H9 (cell line): ENCODE results near the gene EDARADD. TPM values are rescaled to one million over a fixed set of nuclear protein-coding genes. Genes with fewer than 3 reads are reported as not detected.

Source experiments
- DNase-seq: peaks from one replicate; pipeline ENCODE4 v3.0.0-alpha.2; 2017
- H2AFZ ChIP-seq: one replicate; pipeline ENCODE4 v1.6.1; 2013; ENCODE audit warnings: mild to moderate bottlenecking, low read length, control low read depth, moderate library complexity
- H2AK5ac ChIP-seq: 2 replicates; pipeline ENCODE4 v1.6.1; 2013; ENCODE audit warnings: low read length, control low read depth, mixed read lengths; ENCODE audit not compliant: insufficient read length
- H2BK120ac ChIP-seq: one replicate; pipeline ENCODE4 v1.6.1; 2013; ENCODE audit warnings: low read depth, mild to moderate bottlenecking, low read length, control low read depth, inconsistent platforms; ENCODE audit not compliant: poor library complexity, severe bottlenecking
- H2BK12ac ChIP-seq: 2 replicates; pipeline ENCODE4 v1.6.1; 2013; ENCODE audit warnings: low read length, control low read depth, mixed read lengths, low read depth; ENCODE audit not compliant: insufficient read length
- H2BK15ac ChIP-seq: 2 replicates; pipeline ENCODE4 v1.6.1; 2013; ENCODE audit warnings: low read depth, low read length, control low read depth
- H2BK20ac ChIP-seq: one replicate; pipeline ENCODE4 v1.6.1; 2013; ENCODE audit warnings: low read depth, mild to moderate bottlenecking, low read length, control low read depth, inconsistent platforms; ENCODE audit not compliant: poor library complexity, severe bottlenecking
- H2BK5ac ChIP-seq: 2 replicates; pipeline ENCODE4 v1.6.1; 2013; ENCODE audit warnings: low read length, control low read depth, mixed read lengths; ENCODE audit not compliant: insufficient read length
- H3K14ac ChIP-seq: 2 replicates; pipeline ENCODE4 v1.6.1; 2013; ENCODE audit warnings: low read length, control low read depth; ENCODE audit not compliant: insufficient read depth
- H3K18ac ChIP-seq: 2 replicates; pipeline ENCODE4 v1.6.1; 2013; ENCODE audit warnings: low read depth, mild to moderate bottlenecking, mixed read lengths, low read length, control low read depth; ENCODE audit not compliant: insufficient read length
- H3K23ac ChIP-seq: 2 replicates; pipeline ENCODE4 v1.6.1; 2013; ENCODE audit warnings: low read length, control low read depth, mixed read lengths, low read depth; ENCODE audit not compliant: insufficient read length
- H3K23me2 ChIP-seq: 2 replicates; pipeline ENCODE4 v1.6.1; 2013; ENCODE audit warnings: low read depth, mild to moderate bottlenecking, mixed read lengths, low read length, control low read depth; ENCODE audit not compliant: insufficient read length, poor library complexity, severe bottlenecking
- H3K27ac ChIP-seq: 2 replicates; pipeline ENCODE4 v1.5.1; 2013; ENCODE audit warnings: low read length, control low read depth, mixed read lengths, low read depth; ENCODE audit not compliant: insufficient read length
- H3K27me3 ChIP-seq: 2 replicates; pipeline ENCODE4 v1.6.1; 2013; ENCODE audit warnings: low read length, control low read depth, inconsistent platforms; ENCODE audit not compliant: insufficient read depth
- H3K4ac ChIP-seq: 2 replicates; pipeline ENCODE4 v1.6.1; 2013; ENCODE audit warnings: low read depth, mild to moderate bottlenecking, control low read depth, inconsistent platforms, low read length, moderate library complexity
- H3K4me1 ChIP-seq: 2 replicates; pipeline ENCODE4 v1.6.1; 2013; ENCODE audit warnings: low read length, control low read depth, inconsistent platforms; ENCODE audit not compliant: insufficient read depth
- H3K4me2 ChIP-seq: 2 replicates; pipeline ENCODE4 v1.6.1; 2013; ENCODE audit warnings: low read length, control low read depth, mixed read lengths; ENCODE audit not compliant: insufficient read length, insufficient read depth
- H3K56ac ChIP-seq: 2 replicates; pipeline ENCODE4 v1.6.1; 2013; ENCODE audit warnings: low read depth, mild to moderate bottlenecking, mixed read lengths, low read length, control low read depth; ENCODE audit not compliant: insufficient read length
- H3K79me1 ChIP-seq: 2 replicates; pipeline ENCODE4 v1.6.1; 2013; ENCODE audit warnings: low read depth, mild to moderate bottlenecking, moderate library complexity, low read length, control low read depth, inconsistent platforms; ENCODE audit not compliant: insufficient read depth, poor library complexity, severe bottlenecking
- H3K79me2 ChIP-seq: 2 replicates; pipeline ENCODE4 v1.6.1; 2013; ENCODE audit warnings: low read length, control low read depth, inconsistent platforms; ENCODE audit not compliant: insufficient read depth
- H3K9ac ChIP-seq: 2 replicates; pipeline ENCODE4 v1.6.1; 2013; ENCODE audit warnings: low read length, control low read depth, mixed read lengths; ENCODE audit not compliant: insufficient read length; ENCODE audit errors: extremely low read depth
- H3K9me3 ChIP-seq: one replicate; pipeline ENCODE4 v1.6.1; 2013; ENCODE audit warnings: low read depth, low read length, inconsistent platforms; ENCODE audit not compliant: control insufficient read depth
- H3T11ph ChIP-seq: one replicate; pipeline ENCODE4 v1.6.1; 2013; ENCODE audit warnings: mild to moderate bottlenecking, low read length, control low read depth, inconsistent platforms
- H4K20me1 ChIP-seq: one replicate; pipeline ENCODE4 v1.6.1; 2013; ENCODE audit not compliant: control insufficient read depth, insufficient read length, insufficient read depth
- H4K5ac ChIP-seq: 2 replicates; pipeline ENCODE4 v1.6.1; 2013; ENCODE audit warnings: low read depth, mild to moderate bottlenecking, mixed read lengths, low read length, control low read depth; ENCODE audit not compliant: insufficient read length
- H4K8ac ChIP-seq: replicated peaks from 2 replicates; pipeline ENCODE4 v1.6.1; 2013; ENCODE audit warnings: low read length, control low read depth, mixed read lengths, low read depth; ENCODE audit not compliant: insufficient read length
- H4K91ac ChIP-seq: 2 replicates; pipeline ENCODE4 v1.6.1; 2013; ENCODE audit warnings: low read depth, mild to moderate bottlenecking, moderate library complexity, mixed read lengths, low read length, control low read depth; ENCODE audit not compliant: insufficient read length
- H3K27ac Mint-ChIP-seq, 3 experiments: 2 replicates in 2 of 3; 3 replicates in 1 of 3; pipeline ENCODE4 v1.8.0; 2020 to 2021; ENCODE audit warnings: mixed read lengths in 3 of 3, mild to moderate bottlenecking in 1 of 3, moderate library complexity in 1 of 3
- H3K27me3 Mint-ChIP-seq: 2 replicates; pipeline ENCODE4 v1.8.0; 2021; ENCODE audit warnings: low read depth, mild to moderate bottlenecking, moderate library complexity, mixed read lengths
- H3K36me3 Mint-ChIP-seq, 3 experiments: 2 replicates in 2 of 3; 3 replicates in 1 of 3; pipeline ENCODE4 v1.8.0; 2020 to 2021; ENCODE audit warnings: low read depth in 3 of 3, mixed read lengths in 3 of 3; ENCODE audit not compliant: insufficient read depth in 1 of 3
- H3K4me1 Mint-ChIP-seq, 2 experiments: 2 replicates each; pipeline ENCODE4 v1.8.0; 2020; ENCODE audit warnings: mixed read lengths in 2 of 2
- H3K4me3 Mint-ChIP-seq, 2 experiments: 2 replicates in 1 of 2; 3 replicates in 1 of 2; pipeline ENCODE4 v1.8.0; 2020 to 2021; ENCODE audit warnings: mild to moderate bottlenecking in 2 of 2, mixed read lengths in 2 of 2, moderate library complexity in 1 of 2
- H3K9me3 Mint-ChIP-seq, 2 experiments: 2 replicates in 1 of 2; 3 replicates in 1 of 2; pipeline ENCODE4 v1.8.0; 2020; ENCODE audit warnings: mild to moderate bottlenecking in 2 of 2, mixed read lengths in 2 of 2, moderate library complexity in 1 of 2
- WGBS: extraction: QIAGEN DNeasy Blood & Tissue Kit; methylation state at CpG from one replicate; pipeline ENCODE4 v1.1.7; 2013; ENCODE audit warnings: missing lambda C conversion rate, low lambda C conversion rate, mixed read lengths; ENCODE audit not compliant: insufficient read length; ENCODE audit errors: extremely low coverage; 5-methylcytosine and 5-hydroxymethylcytosine counted together
- total RNA-seq: library from RNA; stranded (reverse); gene quantifications from 2 replicates; pipeline ENCODE4 v1.2.1, GENCODE V29; 2021
- TF ChIP-seq, protein P1 (sequence below): fragments of 200-600 bp; sonication (generic); conservative IDR thresholded peaks from 3 replicates; pipeline ENCODE4 v1.8.0; 2021; ENCODE audit warnings: antibody characterized with exemption, mild to moderate bottlenecking

The EDARADD gene
- total RNA-seq, 1 experiment from 2014 or later: 3.8 TPM

DNA sequence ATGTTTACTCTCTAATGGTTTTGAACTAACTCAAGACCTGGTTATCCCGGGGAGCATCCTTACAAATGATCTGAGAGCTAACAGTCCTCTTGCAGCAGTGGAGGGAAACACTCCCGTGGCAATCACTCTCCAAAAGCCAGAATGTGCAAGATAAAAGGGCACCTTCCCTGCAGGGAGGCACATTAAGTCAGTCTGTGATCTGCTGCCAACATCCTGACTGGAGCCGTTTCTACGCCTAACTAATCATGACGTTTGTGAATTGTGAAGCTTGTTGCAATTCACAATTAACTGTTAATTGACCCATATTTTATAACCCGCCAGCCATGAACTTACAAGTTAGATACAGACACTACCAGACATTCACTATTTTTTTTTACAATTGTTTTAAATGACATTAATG lies 77.6 kb downstream of the EDARADD start:
- Histone ChIP-seq H2BK15ac (no peak overlapping the region), H3K4ac (no peak overlapping the region), H3K79me1 (no peaks in the 10 kb centered on the region), H3K14ac (no peak overlapping the region), H3K23ac (no peak overlapping the region), H2AK5ac (no peak overlapping the region), H2BK120ac (no peak overlapping the region), H3K56ac (no peak overlapping the region), H3K4me1 (no peaks in the 10 kb centered on the region), H2BK12ac (no peak overlapping the region), H3K4me2 (no peak overlapping the region), H2BK20ac (no peak overlapping the region), H4K8ac (no peak overlapping the region), H4K5ac (no peak overlapping the region), H3K79me2 (no peaks in the 10 kb centered on the region), H4K91ac (no peak overlapping the region), H3K27ac (no peak overlapping the region), H3K23me2 (no peaks in the 10 kb centered on the region), H2AFZ (no peak overlapping the region), H3K9ac (no peak overlapping the region), H3T11ph (no peak overlapping the region), H3K18ac (no peak overlapping the region), H3K27me3 (no peaks in the 10 kb centered on the region), H4K20me1 (no peaks in the 10 kb centered on the region), H2BK5ac (no peak overlapping the region), H3K9me3 (no peaks in the 10 kb centered on the region)
- Mint-ChIP-seq H3K9me3 (no peaks in the 10 kb centered on the region), H3K27me3 (no peaks in the 10 kb centered on the region), H3K4me1 (peaks cover 22 to 37% of the 10 kb centered on the region in 2 experiments), H3K27ac (no peak overlapping the region), H3K4me3 (no peak overlapping the region), H3K36me3 (no peaks in the 10 kb centered on the region; a peak in 1 of 7 replicates)
- TF ChIP-seq, protein P1, sequence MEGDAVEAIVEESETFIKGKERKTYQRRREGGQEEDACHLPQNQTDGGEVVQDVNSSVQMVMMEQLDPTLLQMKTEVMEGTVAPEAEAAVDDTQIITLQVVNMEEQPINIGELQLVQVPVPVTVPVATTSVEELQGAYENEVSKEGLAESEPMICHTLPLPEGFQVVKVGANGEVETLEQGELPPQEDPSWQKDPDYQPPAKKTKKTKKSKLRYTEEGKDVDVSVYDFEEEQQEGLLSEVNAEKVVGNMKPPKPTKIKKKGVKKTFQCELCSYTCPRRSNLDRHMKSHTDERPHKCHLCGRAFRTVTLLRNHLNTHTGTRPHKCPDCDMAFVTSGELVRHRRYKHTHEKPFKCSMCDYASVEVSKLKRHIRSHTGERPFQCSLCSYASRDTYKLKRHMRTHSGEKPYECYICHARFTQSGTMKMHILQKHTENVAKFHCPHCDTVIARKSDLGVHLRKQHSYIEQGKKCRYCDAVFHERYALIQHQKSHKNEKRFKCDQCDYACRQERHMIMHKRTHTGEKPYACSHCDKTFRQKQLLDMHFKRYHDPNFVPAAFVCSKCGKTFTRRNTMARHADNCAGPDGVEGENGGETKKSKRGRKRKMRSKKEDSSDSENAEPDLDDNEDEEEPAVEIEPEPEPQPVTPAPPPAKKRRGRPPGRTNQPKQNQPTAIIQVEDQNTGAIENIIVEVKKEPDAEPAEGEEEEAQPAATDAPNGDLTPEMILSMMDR: no peak
- WGBS: no CpG with 5 or more reads among the region's 6 CpGs
- no peak for DNase-seq
